HG03064 (cell line): ENCODE measurements around the gene GAL3ST1.
A peak's percentile ranks its signal among the peaks of the same experiment; 100 is the strongest.
"Not testable (repeated sequence)": the region's sequence is repeated elsewhere in the genome, so short reads cannot be mapped to it uniquely, and the experiment has no call there.

Experiments
- ATAC-seq: cut with Tn5 transposase; IDR thresholded peaks from one replicate; pipeline ENCODE4 v1.9.1; 2021; ENCODE audit warnings: low read depth; ENCODE audit not compliant: unreplicated experiment

GAL3ST1 gene

GRCh38 chr22:30574095-30574981 is at the start of gene GAL3ST1:
TSS of gene GAL3ST1 (minus strand) at chr22:30574665. CDS start at chr22:30557392, 17,273 bp downstream.
- ATAC-seq = no peak

- ATAC-seq = not testable (repeated sequence)
Observed at GRCh38 chr22:30619909-30620308, 45.4 kb upstream of the GAL3ST1 start.

GRCh38 chr22:30617819-30618218 is 43.4 kb upstream of the GAL3ST1 start:
- no peak for ATAC-seq

GRCh38 chr22:30615543-30615954 is 41.1 kb upstream of the GAL3ST1 start:
- ATAC-seq = no peak

GRCh38 chr22:30614879-30615278 is 40.4 kb upstream of the GAL3ST1 start:
- ATAC-seq = no peak

GRCh38 chr22:30614268-30614667 is 39.8 kb upstream of the GAL3ST1 start:
- no peak for ATAC-seq

GRCh38 chr22:30612789-30613188 is 38.3 kb upstream of the GAL3ST1 start:
- ATAC-seq = no peak

GRCh38 chr22:30611197-30611596 is 36.7 kb upstream of the GAL3ST1 start:
- ATAC-seq = no peak

- no peak for ATAC-seq
Observed at GRCh38 chr22:30610299-30610698, 35.8 kb upstream of the GAL3ST1 start.

GRCh38 chr22:30609260-30610185 is 35.1 kb upstream of the GAL3ST1 start:
- ATAC-seq = no peak

GRCh38 chr22:30607939-30608338 is 33.5 kb upstream of the GAL3ST1 start:
- no peak for ATAC-seq

GRCh38 chr22:30607300-30607930 is 33.0 kb upstream of the GAL3ST1 start:
- ATAC-seq = no peak

GRCh38 chr22:30606455-30607299 is 32.2 kb upstream of the GAL3ST1 start, which contains the start of gene TCN2:
TSS of gene TCN2 (plus strand) at chr22:30607174. CDS start at chr22:30607332, 158 bp downstream.
- ATAC-seq = peak; percentile 52

GRCh38 chr22:30605449-30606110 is 31.1 kb upstream of the GAL3ST1 start:
- ATAC-seq = no peak

GRCh38 chr22:30604723-30605122 is 30.3 kb upstream of the GAL3ST1 start:
- ATAC-seq = no peak

- no peak for ATAC-seq
Observed at GRCh38 chr22:30603801-30604200, 29.3 kb upstream of the GAL3ST1 start.

- ATAC-seq = no peak
Observed at GRCh38 chr22:30602049-30602448, 27.6 kb upstream of the GAL3ST1 start.

- ATAC-seq = no peak
Observed at GRCh38 chr22:30601464-30601863, 27.0 kb upstream of the GAL3ST1 start.

- no peak for ATAC-seq
Observed at GRCh38 chr22:30600921-30601320, 26.5 kb upstream of the GAL3ST1 start.
